K562 (cell line): Measurements from ENCODE around the gene OR10J4. TPM values are rescaled to one million over a fixed set of nuclear protein-coding genes. Genes with fewer than 3 reads are reported as not detected.

Source experiments
- ATAC-seq: fragments of 200-7000 bp; cut with Tn5 transposase; 3 replicates; pipeline ENCODE4 v1.9.1; 2020; ENCODE audit warnings: moderate library complexity
- BruUV-seq: library from RNA; stranded (reverse); fragments of 400-500 nt; replicated peaks from 2 replicates; lab custom pipeline; 2021; lab: Mats Ljungman, UMichigan
- CTCF ChIA-PET: fragments of 300-600 bp; formaldehyde crosslinking; extraction: SDS; loops from one replicate; lab custom pipeline; 2021; ENCODE audit warnings: low intra/inter-chr PET ratio; lab: Yijun Ruan, JAX
- POLR2A ChIA-PET: fragments of 300-600, 350-650 bp; sonication (Branson Sonifier 250); formaldehyde crosslinking; extraction: SDS; loops from one replicate; lab custom pipeline; 2021; ENCODE audit warnings: antibody characterized with exemption, inconsistent platforms; lab: Yijun Ruan, JAX
- DNase-seq, 4 experiments: peaks; one replicate each; pipeline versions ENCODE4 v3.0.0 to v3.0.0-alpha.2; 2011 to 2018; ENCODE audit warnings: low spot score in 3 of 4, mixed read lengths in 3 of 4; ENCODE audit errors: extremely low read depth in 1 of 4
- FAIRE-seq: peaks from 2 replicates; lab custom pipeline; 2011; peaks lifted over from hg19 to GRCh38; lab: Jason Lieb, UNC
- H2AFZ ChIP-seq: 2 replicates; pipeline ENCODE4 v1.6.0; 2011; ENCODE audit warnings: low read depth, low read length, control low read depth, inconsistent platforms
- H3K27ac ChIP-seq: fragments of 200-600 bp; 3 replicates; pipeline ENCODE4 v1.8.0; 2011; ENCODE audit warnings: low read depth, mild to moderate bottlenecking, control low read depth, inconsistent platforms, low read length, moderate library complexity, mixed read lengths; ENCODE audit errors: extremely low read depth
- H3K27me3 ChIP-seq, 2 experiments: fragments of 300-600 bp in 1 of 2; 2 replicates in 1 of 2; 3 replicates in 1 of 2; pipeline versions ENCODE4 v1.6.0 to v1.8.0; 2011; ENCODE audit warnings: inconsistent platforms in 2 of 2, low read length in 2 of 2, mild to moderate bottlenecking in 1 of 2, mixed read lengths in 1 of 2, moderate library complexity in 1 of 2; ENCODE audit not compliant: control insufficient read depth in 2 of 2, insufficient read depth in 2 of 2
- H3K36me3 ChIP-seq: fragments of 300-600 bp; 3 replicates; pipeline ENCODE4 v1.8.0; 2011; ENCODE audit warnings: mild to moderate bottlenecking, low read length, inconsistent platforms; ENCODE audit not compliant: control insufficient read depth, insufficient read depth
- H3K4me1 ChIP-seq, 2 experiments: fragments of 200-600 bp in 1 of 2; replicated peaks in 1 of 2; 2 replicates in 1 of 2; 3 replicates in 1 of 2; pipeline versions ENCODE4 v1.5.1 to v1.8.0; 2011; ENCODE audit warnings: inconsistent platforms in 2 of 2, low read length in 2 of 2, mild to moderate bottlenecking in 1 of 2, mixed read lengths in 1 of 2, moderate library complexity in 1 of 2; ENCODE audit not compliant: control insufficient read depth in 2 of 2, insufficient read depth in 2 of 2
- H3K4me2 ChIP-seq: 2 replicates; pipeline ENCODE4 v1.6.1; 2011; ENCODE audit warnings: low read length, control low read depth, inconsistent platforms, mixed read lengths; ENCODE audit not compliant: insufficient read depth
- H3K4me3 ChIP-seq: fragments of 200-600 bp; sonication (generic), shearing (Covaris generic); 2 replicates; pipeline ENCODE4 v1.5.1; 2016; ENCODE audit warnings: control low read depth, inconsistent platforms
- H3K79me2 ChIP-seq: fragments of 200-600 bp; 3 replicates; pipeline ENCODE4 v1.8.0; 2011; ENCODE audit warnings: low read length, inconsistent platforms; ENCODE audit not compliant: control insufficient read depth, insufficient read depth
- H3K9ac ChIP-seq, 2 experiments: 2 replicates each; pipeline versions ENCODE4 v1.6.0 to v1.6.1; 2011; ENCODE audit warnings: low read depth in 2 of 2, low read length in 2 of 2, control low read depth in 1 of 2, inconsistent platforms in 1 of 2, mild to moderate bottlenecking in 1 of 2, mixed read lengths in 1 of 2; ENCODE audit not compliant: insufficient read depth in 1 of 2
- H3K9me1 ChIP-seq: one replicate; pipeline ENCODE4 v1.6.0; 2011; ENCODE audit warnings: inconsistent platforms, mild to moderate bottlenecking, low read length, moderate library complexity; ENCODE audit not compliant: control insufficient read depth, insufficient read depth
- H3K9me3 ChIP-seq: replicated peaks from 2 replicates; pipeline ENCODE4 v1.5.1; 2011; ENCODE audit warnings: low read depth, low read length, inconsistent platforms; ENCODE audit not compliant: control insufficient read depth, insufficient read depth
- H4K20me1 ChIP-seq: replicated peaks from 2 replicates; pipeline ENCODE4 v1.6.1; 2011; ENCODE audit warnings: low read length, inconsistent platforms, mixed read lengths; ENCODE audit not compliant: control insufficient read depth, insufficient read depth
- C11orf30 ChIP-seq: fragments of 450-650 bp; IDR thresholded peaks from 2 replicates; pipeline ENCODE4 v1.6.1; 2016; ENCODE audit warnings: low read depth, mild to moderate bottlenecking
- ELF4 ChIP-seq: fragments of 450-650 bp; formaldehyde crosslinking; IDR thresholded peaks from 2 replicates; pipeline ENCODE4 v1.4.0; 2022; ENCODE audit warnings: missing genetic modification characterization
- HES1 ChIP-seq: fragments of 450-650 bp; IDR thresholded peaks from 2 replicates; pipeline ENCODE4 v1.6.1; 2016; ENCODE audit warnings: low read depth, mild to moderate bottlenecking, moderate library complexity
- MBD2 ChIP-seq: sonication (generic); IDR thresholded peaks from 2 replicates; pipeline ENCODE4 v1.6.1; 2016; ENCODE audit warnings: low read depth, borderline replicate concordance
- NEUROD1 ChIP-seq: fragments of 150-350 bp; IDR thresholded peaks from 2 replicates; pipeline ENCODE4 v1.6.1; 2014; ENCODE audit warnings: borderline replicate concordance, low read length, low read depth; ENCODE audit not compliant: partially characterized antibody
- POLR2H ChIP-seq: IDR thresholded peaks from 2 replicates; pipeline ENCODE4 v1.6.1; 2016; ENCODE audit warnings: missing genetic modification characterization, low read depth, mild to moderate bottlenecking, control low read depth, missing compliant biosample characterization, moderate library complexity
- PREB ChIP-seq: sonication (generic); formaldehyde crosslinking; IDR thresholded peaks from 2 replicates; pipeline ENCODE4 v1.8.1; 2023; ENCODE audit warnings: mild to moderate bottlenecking, missing genetic modification reagents
- RB1 ChIP-seq: fragments of 450-650 bp; IDR thresholded peaks from 2 replicates; pipeline ENCODE4 v1.6.1; 2017; ENCODE audit warnings: low read depth, mild to moderate bottlenecking
- RBM14 ChIP-seq: fragments of 200-400 bp; formaldehyde crosslinking; IDR thresholded peaks from 2 replicates; pipeline ENCODE4 v1.6.1; 2018; ENCODE audit warnings: low read depth, mild to moderate bottlenecking, low read length, moderate library complexity, borderline replicate concordance; ENCODE audit not compliant: insufficient read depth
- SMARCE1 ChIP-seq: fragments of 450-650 bp; IDR thresholded peaks from 2 replicates; pipeline ENCODE4 v1.7.1; 2016; ENCODE audit warnings: mild to moderate bottlenecking
- ZNF639 ChIP-seq, 2 experiments: fragments of 200-800 bp in 1 of 2; sonication (Bioruptor generic) in 1 of 2; sonication (generic) in 1 of 2; formaldehyde crosslinking in 1 of 2; IDR thresholded peaks in 1 of 2; conservative IDR thresholded peaks in 1 of 2; 2 replicates each; pipeline versions ENCODE4 v1.5.0 to v1.6.1; 2016 to 2020; ENCODE audit warnings: missing compliant biosample characterization in 1 of 2, missing genetic modification characterization in 1 of 2, missing genetic modification reagents in 1 of 2
- WGBS: fragments of 100-300 bp; shearing (Covaris generic); methylation state at CpG from one replicate; pipeline ENCODE4 v1.1.6; 2016; ENCODE audit warnings: low coverage, mixed read lengths; ENCODE audit not compliant: insufficient coverage; ENCODE audit errors: missing lambda C conversion rate; 5-methylcytosine and 5-hydroxymethylcytosine counted together
- in situ Hi-C: fragments of 300-500 bp; cut with MboI; formaldehyde crosslinking; loops from 4 replicates; pipeline ENCODE4 v1.15.0; 2018; ENCODE audit warnings: inconsistent platforms, mixed read lengths
- intact Hi-C: fragments of 100-400 bp; cut with micrococcal nuclease; formaldehyde crosslinking; loops from 2 replicates; pipeline ENCODE4 v1.14.2; 2022
- polyA plus RNA-seq, 8 experiments: library from polyadenylated mRNA; depleted of rRNA in 4 of 8; stranded (reverse) in 5 of 8; unstranded in 3 of 8; fragments of >200 nt; fragmentation: Nextera tagmentation in 2 of 8; fragmentation: Illumina TruSeq in 1 of 8; extraction: Ambion mirVana in 2 of 8; extraction: Trizol in 1 of 8; gene quantifications; 2 replicates each; pipeline versions ENCODE4 v1.2.1 to v1.2.3, GENCODE V29; 2011 to 2014; ENCODE audit warnings: inconsistent platforms in 1 of 8, missing spikeins in 1 of 8
- total RNA-seq, 7 experiments: library from RNA; depleted of rRNA in 6 of 7; stranded (reverse); fragments of >200 nt in 6 of 7; fragmentation: Illumina TruSeq in 2 of 7; extraction: Trizol in 2 of 7; gene quantifications; 2 replicates each; pipeline versions ENCODE4 v1.2.1 to v1.2.3, GENCODE V29; 2011 to 2021; ENCODE audit warnings: low replicate concordance in 1 of 7

OR10J4 gene
- total and polyA plus RNA-seq, 9 of the 15 experiments (the other 6 are each of a cell fraction or from before 2014, with no cell fraction given) = not detected

GRCh38 chr1:159429074-159429861 is 2.7 kb upstream of the OR10J4 start:
- BruUV-seq = no TSS peak

More at GRCh38 chr1:159429074-159429861, 2.7 kb upstream of the OR10J4 start:
- Histone ChIP-seq H3K36me3 (no peaks in the 10 kb centered on the region), H3K27ac (no peak overlapping the region), H3K4me3 (no peak overlapping the region), H3K9me1 (no peaks in the 10 kb centered on the region), H3K4me1 (no peaks in the 10 kb centered on the region), H3K9ac (no peak overlapping the region), H3K9me3 (no peaks in the 10 kb centered on the region), H3K4me2 (no peak overlapping the region), H4K20me1 (no peaks in the 10 kb centered on the region), H2AFZ (no peak overlapping the region), H3K27me3 (no peaks in the 10 kb centered on the region), H3K79me2 (no peaks in the 10 kb centered on the region)
- TF ChIP-seq MBD2 = no peak
- TF ChIP-seq POLR2H (tag) = no peak
- no peak for TF ChIP-seq HES1
- no peak for TF ChIP-seq ELF4 (CRISPR knock-in tag)
- TF ChIP-seq PREB = no peak
- no peak for TF ChIP-seq NEUROD1
- TF ChIP-seq RBM14 = no peak
- TF ChIP-seq SMARCE1 = no peak
- no peak for TF ChIP-seq ZNF639 (CRISPR knock-in tag; conservative IDR thresholded peaks at IDR 0.05 in 1 of 2, IDR thresholded peaks at IDR 0.05 in 1 of 2)
- TF ChIP-seq C11orf30 = no peak
- no peak for TF ChIP-seq RB1
- CTCF ChIA-PET = no interaction called here
- intact Hi-C loops (no loop called here), in situ Hi-C loops (no loop called here)
- FAIRE-seq (no peak), ATAC-seq (no peak), DNase-seq (no peak)
- WGBS = 2% methylated on average over 4 of the region's 4 CpGs
- POLR2A ChIA-PET = no interaction called here
